BE2C (cell line): Measurements from ENCODE around the gene ESRRB.

Experiments
- DNase-seq: peaks from one replicate; pipeline ENCODE4 v3.0.0-alpha.2; 2020
- H3K27me3 ChIP-seq: fragments of 250-450 bp; sonication (Bioruptor Pico); 2 replicates; pipeline ENCODE4 v1.5.1; 2020; ENCODE audit warnings: mild to moderate bottlenecking
- H3K36me3 ChIP-seq: fragments of 250-450 bp; sonication (Bioruptor Pico); 2 replicates; pipeline ENCODE4 v1.5.1; 2020; ENCODE audit warnings: mild to moderate bottlenecking
- H3K4me1 ChIP-seq: fragments of 250-450 bp; sonication (Bioruptor Pico); 2 replicates; pipeline ENCODE4 v1.5.1; 2020
- H3K4me3 ChIP-seq: 2 replicates; pipeline ENCODE4 v1.5.1; 2011; ENCODE audit warnings: low read depth, low read length
- H3K9me3 ChIP-seq: fragments of 250-450 bp; sonication (Bioruptor Pico); 2 replicates; pipeline ENCODE4 v1.5.1; 2020
- CTCF ChIP-seq: IDR thresholded peaks from 2 replicates; pipeline ENCODE4 v1.5.1; 2012; ENCODE audit warnings: mild to moderate bottlenecking, low read depth, low read length

Gene ESRRB

GRCh38 chr14:76456891-76457586, 81.1 kb downstream of the ESRRB start:
- no peak for DNase-seq
- no peaks in the 10 kb centered on the region for H3K9me3 ChIP-seq
- no peaks in the 10 kb centered on the region for H3K4me1 ChIP-seq
- no peaks in the 10 kb centered on the region for H3K27me3 ChIP-seq
- H3K36me3 ChIP-seq, result no peaks in the 10 kb centered on the region
- no peak overlapping the region for H3K4me3 ChIP-seq
- TF ChIP-seq CTCF, result no peak

DNA sequence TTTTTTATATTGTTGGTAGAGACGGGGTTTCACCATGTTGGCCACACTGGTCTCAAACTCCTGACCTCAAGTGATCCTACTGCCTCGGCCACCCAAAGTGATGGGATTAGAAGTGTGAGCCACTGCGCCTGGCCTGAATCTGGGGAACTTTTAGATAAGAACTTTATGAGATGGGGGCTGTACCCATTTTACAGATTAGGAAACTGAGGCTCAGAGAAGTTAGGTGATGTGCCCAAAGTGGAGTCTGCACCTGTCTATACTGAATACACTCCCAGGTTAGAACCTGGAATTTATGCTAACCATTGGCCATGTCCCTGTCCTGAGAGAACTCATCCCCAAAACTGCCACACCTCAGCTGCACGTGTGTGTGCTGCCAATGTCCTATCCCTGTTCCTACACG, 81.9 kb downstream of the ESRRB start:
- no peak for DNase-seq
- Histone ChIP-seq H3K4me3 (no peak overlapping the region), H3K27me3 (no peaks in the 10 kb centered on the region)

GRCh38 chr14:76461886-76462285, 85.9 kb downstream of the ESRRB start:
- DNase-seq, result no peak
- no peaks in the 10 kb centered on the region for H3K36me3 ChIP-seq
- no peak for TF ChIP-seq CTCF
- H3K9me3 ChIP-seq, result no peaks in the 10 kb centered on the region
- H3K4me3 ChIP-seq, result no peak overlapping the region
- no peaks in the 10 kb centered on the region for H3K27me3 ChIP-seq
- no peaks in the 10 kb centered on the region for H3K4me1 ChIP-seq

More for the DNA sequence above, 81.9 kb downstream of the ESRRB start:
- Histone ChIP-seq H3K4me1 (no peaks in the 10 kb centered on the region), H3K9me3 (no peaks in the 10 kb centered on the region), H3K36me3 (no peaks in the 10 kb centered on the region)
- no peak for TF ChIP-seq CTCF

DNA sequence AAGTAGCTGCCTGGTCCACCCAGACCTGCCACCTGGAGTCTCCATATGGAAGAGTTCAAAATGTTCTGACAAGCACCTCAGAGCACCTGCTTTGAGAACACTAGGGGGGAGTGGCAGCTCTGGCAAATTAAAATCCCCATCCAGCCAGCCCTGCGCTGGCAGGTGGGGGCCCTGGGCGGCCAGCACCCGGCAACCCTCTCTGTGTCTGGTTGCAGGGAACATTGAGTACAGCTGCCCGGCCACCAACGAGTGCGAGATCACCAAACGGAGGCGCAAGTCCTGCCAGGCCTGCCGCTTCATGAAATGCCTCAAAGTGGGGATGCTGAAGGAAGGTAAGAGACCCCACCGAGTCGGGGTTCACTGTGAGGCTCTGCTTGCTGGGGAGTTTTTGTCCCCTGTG, 86.4 kb downstream of the ESRRB start:
- Histone ChIP-seq H3K4me1 (no peaks in the 10 kb centered on the region), H3K9me3 (no peaks in the 10 kb centered on the region), H3K4me3 (no peak overlapping the region), H3K36me3 (no peaks in the 10 kb centered on the region), H3K27me3 (no peaks in the 10 kb centered on the region)
- TF ChIP-seq CTCF, result no peak
- DNase-seq, result no peak

GRCh38 chr14:76463105-76463504, 87.2 kb downstream of the ESRRB start:
- Histone ChIP-seq H3K27me3 (no peaks in the 10 kb centered on the region), H3K9me3 (no peaks in the 10 kb centered on the region), H3K4me1 (0 out of 2 replicates have a peak, but pooled peaks cover 5% of the 10 kb centered on the region), H3K36me3 (no peaks in the 10 kb centered on the region), H3K4me3 (no peak overlapping the region)
- no peak for TF ChIP-seq CTCF
- DNase-seq, result no peak

GRCh38 chr14:76464856-76465255, 88.9 kb downstream of the ESRRB start:
- Histone ChIP-seq H3K36me3 (no peaks in the 10 kb centered on the region), H3K27me3 (no peaks in the 10 kb centered on the region), H3K4me3 (no peak overlapping the region), H3K9me3 (no peaks in the 10 kb centered on the region), H3K4me1 (0 out of 2 replicates have a peak, but pooled peaks cover 6% of the 10 kb centered on the region)
- TF ChIP-seq CTCF, result no peak
- no peak for DNase-seq
